LNCaP clone FGC (cell line): Measurements from ENCODE around the gene MALL.
"Not testable (repeated sequence)": the region's sequence is repeated elsewhere in the genome, so short reads cannot be mapped to it uniquely, and the experiment has no call there.

ENCODE experiments used
- DNase-seq: peaks from one replicate; pipeline ENCODE4 v3.0.0-alpha.2; 2011; ENCODE audit warnings: low read depth
- H3K4me3 ChIP-seq: 2 replicates; pipeline ENCODE4 v1.5.1; 2011; ENCODE audit warnings: mild to moderate bottlenecking, low read depth, low read length, control low read depth

MALL gene

DNA sequence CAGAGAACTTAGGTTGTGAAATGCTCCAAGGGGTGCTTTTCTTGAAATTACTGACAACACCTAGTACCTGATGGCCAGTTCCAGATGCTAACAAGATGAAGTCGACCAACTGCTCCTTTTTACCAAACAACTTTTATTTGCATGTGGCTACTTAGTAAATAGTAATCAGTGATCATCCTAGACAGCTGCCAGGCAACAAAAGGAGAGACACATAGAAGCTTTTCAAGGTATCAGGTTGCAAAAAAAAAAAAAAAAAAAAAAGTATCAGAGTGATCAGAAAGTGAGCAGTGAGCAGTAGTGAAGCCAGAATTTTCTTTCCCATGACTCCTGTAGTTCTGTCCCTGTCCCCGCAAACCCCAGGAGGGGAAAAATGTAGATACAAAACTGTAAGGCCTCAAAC lies 31.9 kb downstream of the MALL start:
- not testable (repeated sequence) for DNase-seq, H3K4me3 ChIP-seq

DNA sequence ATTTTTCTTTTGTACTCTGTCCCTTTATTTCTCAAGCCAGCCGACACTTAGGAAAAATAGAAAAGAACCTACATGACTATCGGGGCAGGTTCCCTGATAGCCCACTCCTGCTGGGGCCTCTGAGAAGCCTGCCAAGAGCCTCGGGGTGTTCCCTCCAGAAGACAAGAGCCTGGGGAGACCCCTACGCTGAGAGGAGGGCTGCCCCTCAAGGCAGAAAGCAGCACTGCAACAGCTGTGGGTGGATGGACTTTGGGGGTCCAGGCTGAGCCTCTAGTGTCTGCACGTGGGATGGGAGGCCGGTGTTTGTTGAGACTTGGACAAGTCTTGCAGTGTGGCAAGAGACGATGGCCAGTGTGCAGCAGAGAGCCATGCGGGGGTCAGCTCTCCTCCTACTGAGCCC lies 32.5 kb downstream of the MALL start:
- not testable (repeated sequence) for DNase-seq, H3K4me3 ChIP-seq

DNA sequence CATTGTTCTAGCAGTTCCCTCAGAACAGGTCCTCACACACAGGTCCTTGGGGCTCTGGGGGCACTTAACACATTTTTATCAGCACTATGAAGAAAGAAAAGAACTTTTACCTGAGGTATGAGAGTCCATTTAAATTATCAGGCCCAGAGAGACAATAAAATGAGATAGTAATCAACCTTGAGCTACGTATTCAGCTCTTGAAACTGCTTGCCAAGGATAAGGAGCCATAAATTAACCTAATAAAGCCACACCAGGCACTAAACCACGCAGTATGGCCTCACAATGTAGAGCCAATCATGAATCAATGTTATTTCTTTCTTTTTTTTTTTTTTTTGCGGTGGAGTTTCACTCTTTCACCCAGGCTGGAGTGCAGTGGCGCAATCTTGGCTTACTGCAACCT lies 37.5 kb downstream of the MALL start:
- not testable (repeated sequence) for DNase-seq, H3K4me3 ChIP-seq

DNA sequence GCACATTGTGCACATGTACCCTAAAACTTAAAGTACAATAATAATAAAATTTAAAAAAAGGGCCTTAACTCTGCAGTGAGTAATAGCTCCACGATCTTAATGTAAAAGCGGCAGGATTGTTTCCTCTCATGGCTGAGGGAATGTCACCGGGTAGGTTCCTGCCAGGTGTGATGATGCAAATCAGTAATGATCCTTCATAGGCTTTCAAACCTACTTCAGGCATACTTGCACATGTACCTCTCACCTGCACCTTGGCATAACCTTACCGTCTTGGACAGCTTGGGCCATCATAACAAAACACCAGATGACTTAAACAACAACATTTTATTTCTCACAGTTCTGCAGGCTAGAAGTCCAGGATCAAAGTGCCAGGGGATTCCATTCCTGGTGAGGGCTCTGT lies 39.7 kb downstream of the MALL start:
- not testable (repeated sequence) for H3K4me3 ChIP-seq, DNase-seq

DNA sequence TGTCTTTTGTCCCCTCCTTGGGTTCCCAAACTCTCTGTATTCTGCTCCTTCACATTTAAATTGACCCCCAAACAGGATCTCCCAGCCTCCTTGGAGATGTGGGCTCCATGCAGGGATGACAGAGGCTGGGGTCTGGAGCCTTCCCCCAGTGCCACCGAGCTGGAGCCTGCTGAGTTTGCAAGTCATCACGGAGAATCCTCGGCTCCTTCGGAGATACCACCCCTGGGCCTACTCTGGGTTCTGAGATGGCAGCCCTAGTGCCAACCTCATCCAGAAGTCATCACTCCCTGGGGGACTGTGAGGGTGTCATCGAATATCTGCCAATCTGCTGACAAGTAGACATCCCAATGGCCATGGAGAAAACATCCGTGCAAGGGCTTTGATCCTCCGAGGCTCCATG lies 45.8 kb downstream of the MALL start:
- not testable (repeated sequence) for H3K4me3 ChIP-seq

DNA sequence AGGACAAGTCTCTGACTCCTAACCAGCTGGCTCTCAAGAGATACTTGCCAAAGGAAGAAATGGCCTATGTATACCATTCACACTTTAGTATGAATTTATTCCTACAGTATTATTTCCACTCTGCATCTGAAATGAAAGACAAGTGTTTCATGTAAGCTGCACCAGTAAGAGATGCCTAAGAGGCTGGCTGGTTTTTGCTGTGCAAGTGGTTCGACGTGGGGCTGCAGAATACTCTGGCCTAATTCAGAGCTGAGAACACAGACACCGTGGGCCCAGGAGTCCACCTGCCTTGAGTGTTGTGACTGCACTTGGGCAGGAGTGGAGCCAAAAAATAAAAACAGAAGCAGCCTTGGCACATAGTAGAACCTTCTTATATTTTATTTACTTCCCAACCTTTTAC lies 47.5 kb downstream of the MALL start:
- DNase-seq, H3K4me3 ChIP-seq: not testable (repeated sequence)

More for the DNA sequence above, 45.8 kb downstream of the MALL start:
- not testable (repeated sequence) for DNase-seq

DNA sequence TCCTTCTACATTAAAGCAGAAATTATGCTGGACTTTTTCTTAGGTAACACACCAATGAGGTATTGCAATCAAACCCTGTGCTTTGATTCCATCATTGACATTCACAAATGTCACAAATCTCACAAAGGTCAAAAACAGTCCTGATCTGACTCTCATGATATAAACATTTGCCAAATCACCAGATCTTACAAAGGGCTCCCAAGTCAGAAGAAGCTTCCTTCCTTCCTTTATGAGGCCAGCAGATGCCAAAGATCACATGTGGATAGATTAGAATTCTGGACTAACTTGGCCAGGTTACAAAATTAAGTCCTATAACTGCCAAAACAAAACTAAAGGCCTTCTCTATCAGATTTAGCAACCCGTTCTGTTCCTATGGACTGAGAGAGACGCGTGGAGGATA lies 53.3 kb downstream of the MALL start:
- DNase-seq, H3K4me3 ChIP-seq: not testable (repeated sequence)

DNA sequence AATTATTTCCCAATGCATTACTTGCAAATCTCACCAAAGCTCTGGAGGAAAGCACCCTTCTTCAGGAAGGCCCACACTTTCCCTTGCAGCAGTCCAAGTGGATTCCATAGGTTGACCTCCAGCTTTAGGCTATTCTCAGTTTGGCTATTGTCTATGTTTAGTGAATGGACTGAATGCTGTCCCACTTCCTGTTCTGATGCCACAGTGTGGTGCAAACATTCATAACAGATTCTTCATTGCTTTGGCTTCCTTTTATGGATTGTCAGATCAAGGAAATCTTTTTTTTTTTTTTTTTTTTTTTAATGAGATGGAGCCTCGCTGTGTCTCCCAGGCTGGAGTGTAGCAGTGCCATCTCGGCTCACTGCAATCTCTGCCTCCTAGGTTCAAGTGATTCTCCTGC lies 55.1 kb downstream of the MALL start:
- DNase-seq, H3K4me3 ChIP-seq: not testable (repeated sequence)

DNA sequence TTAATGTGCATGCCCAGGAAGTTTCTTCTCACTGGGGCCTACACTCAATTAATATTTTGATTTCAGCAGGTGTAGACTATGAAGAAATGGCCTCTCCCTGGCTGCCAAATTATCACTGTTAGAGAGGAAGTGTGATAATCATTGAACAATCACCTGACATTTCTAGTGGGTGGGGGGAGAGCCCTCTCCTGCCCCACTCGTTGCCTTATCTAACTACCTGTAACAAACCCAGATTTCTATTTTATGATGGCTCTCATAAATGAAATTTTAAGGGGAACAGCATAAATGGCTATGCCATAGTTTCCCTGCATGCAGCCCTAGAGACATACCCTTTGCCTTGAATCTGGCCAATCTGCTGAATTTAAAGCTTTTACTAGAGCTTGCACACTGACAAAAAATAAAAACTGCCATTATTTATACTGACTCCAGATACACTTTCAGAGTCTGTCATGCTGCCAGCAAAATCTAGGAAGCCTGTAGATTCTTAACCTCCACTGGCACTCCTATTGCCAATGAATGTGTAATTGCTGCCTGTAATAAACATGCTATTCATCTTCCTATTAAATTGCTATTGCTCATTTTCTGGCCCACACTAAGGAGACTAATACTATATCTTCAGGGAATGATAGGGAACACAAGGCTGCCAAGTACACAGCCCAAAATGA lies 55.8 kb downstream of the MALL start:
- not testable (repeated sequence) for DNase-seq, H3K4me3 ChIP-seq

DNA sequence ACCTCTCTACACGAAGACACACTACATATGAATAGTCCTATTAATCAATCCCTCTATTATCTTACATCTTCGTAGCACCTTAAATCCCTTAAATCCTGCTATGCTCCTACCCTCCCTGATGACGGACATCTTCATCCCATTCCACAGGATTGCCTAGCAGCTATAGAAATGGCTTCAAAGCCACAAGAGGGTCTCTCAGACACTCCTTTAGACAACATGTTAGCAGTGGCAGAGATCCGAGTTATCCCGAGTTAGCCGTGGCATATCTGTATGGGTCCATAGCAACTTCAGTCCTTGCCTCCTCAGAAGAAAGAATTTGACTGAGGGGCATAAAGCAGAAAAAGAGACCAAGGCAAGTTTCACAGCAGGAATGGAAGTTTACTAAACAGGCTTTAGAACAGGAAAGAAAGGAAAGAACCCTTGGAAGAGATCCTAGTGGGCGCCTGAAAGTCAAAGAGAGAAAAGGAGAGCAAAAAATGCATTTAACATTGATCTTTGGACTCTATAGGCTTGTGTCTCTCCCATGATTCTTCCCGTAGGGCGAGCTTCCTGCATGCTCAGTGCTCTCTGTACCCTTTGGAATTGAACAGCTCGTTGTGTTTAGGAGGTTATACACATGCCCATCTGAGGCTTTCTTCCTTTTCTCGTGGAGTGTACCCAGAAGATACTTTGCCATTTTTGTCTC lies 56.5 kb downstream of the MALL start:
- not testable (repeated sequence) for H3K4me3 ChIP-seq, DNase-seq

DNA sequence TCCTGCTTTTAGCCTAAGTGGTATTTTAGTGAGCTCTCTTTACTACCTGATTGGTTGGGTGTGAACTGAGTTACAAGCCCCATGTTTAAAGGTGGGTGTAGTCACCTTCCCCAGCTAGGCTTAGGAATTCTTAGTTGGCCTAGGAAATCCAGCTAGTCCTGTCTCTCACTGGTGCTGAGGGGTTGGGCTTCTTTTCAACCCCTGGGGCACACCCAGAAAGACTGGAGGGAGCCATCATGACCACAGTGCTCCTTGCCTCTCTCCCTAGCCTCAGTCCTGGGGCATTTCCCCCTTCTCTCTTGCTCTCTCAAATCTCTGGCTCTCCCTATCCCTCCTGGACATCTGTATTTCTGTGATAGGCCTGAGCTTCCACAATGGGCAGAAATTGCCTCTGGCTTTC lies 57.6 kb downstream of the MALL start:
- DNase-seq, H3K4me3 ChIP-seq: not testable (repeated sequence)

DNA sequence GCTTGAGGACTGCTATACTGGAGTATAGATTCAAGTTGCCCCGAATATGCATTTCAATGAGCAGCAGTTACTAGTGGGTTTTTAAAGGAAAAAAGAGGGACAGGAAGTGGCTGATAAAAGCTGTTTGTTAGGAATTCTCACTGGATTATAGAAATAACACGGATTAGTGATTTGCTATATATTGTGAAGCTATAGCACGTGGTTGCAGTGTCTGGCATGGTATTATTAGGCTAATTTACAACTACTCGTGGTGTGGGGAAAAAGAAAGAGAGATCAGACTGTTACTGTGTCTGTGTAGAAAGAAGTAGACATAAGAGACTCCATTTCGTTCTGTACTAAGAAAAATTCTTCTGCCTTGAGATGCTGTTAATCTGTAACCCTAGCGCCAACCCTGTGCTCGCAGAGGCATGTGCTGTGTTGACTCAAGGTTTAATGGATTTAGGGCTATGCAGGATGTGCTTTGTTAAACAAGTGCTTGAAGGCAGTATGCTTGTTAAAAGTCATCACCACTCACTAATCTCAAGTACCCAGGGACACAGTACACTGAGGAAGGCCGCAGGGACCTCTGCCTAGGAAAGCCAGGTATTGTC lies 59.7 kb downstream of the MALL start:
- DNase-seq, H3K4me3 ChIP-seq: not testable (repeated sequence)

DNA sequence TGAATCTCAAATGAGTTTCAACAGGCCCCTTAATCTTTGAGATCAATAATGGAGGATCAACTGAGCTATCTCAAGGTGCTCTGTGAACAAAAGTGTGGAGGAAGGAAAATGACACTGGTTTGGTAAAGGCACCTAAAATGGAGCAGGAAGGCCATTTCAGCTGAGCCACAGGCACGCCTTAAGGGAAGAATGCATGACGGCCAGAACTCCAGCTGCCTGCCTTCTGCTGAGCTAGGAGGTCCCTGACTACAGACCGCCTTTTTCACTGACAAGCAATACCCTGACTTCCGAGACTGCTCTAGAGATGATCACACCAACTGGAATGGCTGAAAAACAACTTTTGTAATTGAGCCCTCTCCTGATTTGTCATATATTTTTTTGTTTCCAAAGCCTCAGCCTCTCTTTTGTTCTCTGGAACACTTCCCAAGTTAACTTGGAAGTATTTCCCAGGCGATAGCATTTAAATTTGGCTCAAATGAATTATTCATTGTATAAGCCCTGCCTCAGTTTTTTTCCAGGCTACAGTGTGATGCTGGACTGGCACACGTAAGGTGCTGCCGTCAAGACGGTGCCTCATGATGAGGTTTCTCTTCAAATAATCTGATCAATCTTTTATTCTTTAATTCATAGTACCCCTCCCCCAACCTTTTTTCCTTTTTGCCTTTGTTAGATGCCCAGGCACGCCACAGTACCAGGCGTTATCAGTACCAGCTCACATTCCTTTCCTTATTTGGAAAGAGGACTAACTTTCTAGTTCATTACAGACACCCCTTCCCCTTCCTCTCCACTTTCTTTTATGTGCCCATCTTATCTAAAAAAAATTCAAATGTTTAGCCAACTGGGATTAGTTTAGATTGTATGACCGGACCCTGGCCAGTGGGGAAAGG lies 60.9 kb downstream of the MALL start:
- not testable (repeated sequence) for H3K4me3 ChIP-seq, DNase-seq

DNA sequence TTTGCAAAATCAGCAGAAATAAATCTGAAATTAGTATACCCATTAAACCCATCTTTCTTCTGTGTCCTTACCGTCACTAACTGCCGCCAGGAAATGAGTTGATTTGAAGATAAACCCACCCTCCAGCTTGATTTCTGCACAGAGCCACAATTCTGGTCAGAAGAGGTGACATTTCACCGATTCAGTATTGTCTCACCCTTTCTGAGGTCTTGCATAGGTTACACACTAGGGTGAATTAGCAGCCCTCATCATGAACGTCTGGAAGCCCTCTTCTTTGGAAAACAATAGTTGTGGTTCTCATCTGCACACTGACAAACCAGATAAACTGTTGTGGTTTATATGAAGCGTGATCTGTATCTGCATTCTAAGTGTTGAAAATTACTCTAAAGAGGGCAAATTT lies 61.9 kb downstream of the MALL start:
- DNase-seq, H3K4me3 ChIP-seq: not testable (repeated sequence)

DNA sequence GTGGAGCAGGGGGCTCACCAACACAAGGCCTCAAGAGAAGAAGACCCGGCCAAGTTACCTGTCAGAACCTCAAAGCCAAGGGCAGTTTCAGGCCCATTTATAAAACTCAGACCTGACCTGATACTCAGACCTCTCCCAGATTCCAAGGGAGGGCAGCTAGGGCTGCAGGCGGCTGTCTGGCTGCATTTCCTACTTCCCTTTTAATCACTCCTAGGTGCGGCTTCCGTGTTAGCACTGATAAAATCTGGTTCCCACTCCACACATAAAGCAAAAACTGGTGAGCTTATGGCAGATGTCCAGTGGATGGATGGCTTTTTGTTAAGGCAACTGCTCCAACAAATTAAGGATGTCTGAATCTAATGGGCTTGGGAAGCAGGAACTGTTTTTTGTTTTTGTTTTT lies 63.5 kb downstream of the MALL start:
- H3K4me3 ChIP-seq, DNase-seq: not testable (repeated sequence)

DNA sequence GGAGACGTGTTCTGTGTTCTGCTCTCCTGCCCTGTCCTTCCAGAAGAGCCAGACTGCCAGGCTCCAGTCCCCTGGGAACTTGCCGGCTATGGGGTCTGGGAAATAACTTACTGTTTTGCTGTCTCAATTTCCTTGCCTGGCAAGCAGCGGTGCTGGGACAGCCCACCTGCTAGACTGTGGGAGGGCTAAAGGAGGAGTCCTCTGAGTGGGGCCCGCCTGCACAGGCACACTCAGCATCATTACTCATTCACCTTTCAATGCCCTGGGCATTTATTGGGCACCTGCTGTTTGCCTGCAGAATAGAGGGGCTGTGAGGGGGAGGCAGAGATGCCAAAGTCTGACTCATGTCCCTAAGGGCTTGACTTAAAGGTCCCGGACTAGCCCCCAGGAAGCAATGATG lies 65.4 kb downstream of the MALL start:
- not testable (repeated sequence) for DNase-seq, H3K4me3 ChIP-seq

DNA sequence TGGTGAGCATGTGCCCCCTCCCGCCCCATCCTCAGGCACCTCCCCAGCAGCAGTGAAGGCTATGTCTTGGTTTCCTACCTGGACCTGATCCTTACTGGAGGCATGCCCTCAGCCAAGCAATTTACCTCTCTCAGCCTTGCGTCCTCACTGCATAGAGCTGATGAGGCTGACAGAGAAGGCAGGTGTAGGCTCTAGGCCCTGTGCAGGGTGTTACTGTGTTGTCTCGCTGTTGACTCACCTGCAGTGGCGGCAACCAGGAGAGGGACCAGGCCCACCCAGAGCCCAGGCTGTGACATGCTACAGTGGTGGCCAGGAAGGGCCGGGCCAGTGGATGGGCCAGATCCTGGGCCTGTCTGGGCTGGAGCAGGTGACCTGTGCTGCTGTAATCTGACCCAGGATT lies 65.9 kb downstream of the MALL start:
- not testable (repeated sequence) for DNase-seq, H3K4me3 ChIP-seq

DNA sequence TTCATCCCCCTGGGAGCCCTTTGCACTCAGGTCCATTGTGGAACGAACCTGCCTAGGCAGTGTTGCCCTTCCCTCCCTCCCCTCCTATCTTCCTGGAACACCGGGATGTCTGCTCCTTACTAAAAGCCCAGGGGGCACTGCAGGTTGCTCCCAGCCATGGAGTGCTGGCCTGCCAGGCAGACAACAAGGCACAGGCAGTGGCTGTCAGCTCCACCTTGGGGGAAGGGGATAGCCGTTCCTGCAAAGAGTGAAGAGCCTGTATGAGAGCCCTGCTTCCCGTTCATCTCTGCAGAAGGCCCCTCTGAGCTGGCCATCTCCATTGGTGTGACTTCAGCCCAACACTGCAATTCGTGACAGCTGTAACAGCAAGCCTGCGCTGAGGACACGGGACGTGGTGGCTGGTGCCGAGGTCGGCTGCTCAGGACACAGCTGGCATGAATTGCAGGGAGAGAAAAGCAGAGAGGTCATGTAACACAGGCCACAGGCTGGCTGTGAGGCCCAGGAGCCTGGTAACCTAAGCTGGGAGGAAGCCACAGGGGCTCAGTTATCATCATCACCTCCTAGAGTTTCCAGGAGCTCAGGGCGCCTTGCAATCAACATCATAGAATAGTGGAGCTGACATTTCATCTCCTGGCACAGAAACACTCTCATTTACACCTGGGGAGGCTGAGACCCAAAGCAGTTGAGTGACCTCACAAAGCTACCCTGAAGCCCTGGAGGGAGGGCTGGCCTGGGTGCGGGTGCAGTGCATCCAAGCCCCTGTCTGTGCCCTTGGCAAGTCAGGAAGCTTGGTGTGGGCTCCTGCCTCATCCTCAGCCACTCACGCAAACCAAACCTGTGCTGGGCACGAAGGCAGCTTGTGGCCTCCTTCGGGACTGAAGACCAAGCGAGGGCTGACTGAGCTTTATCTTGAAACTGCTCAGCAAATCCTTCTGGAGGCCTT lies 67.1 kb downstream of the MALL start:
- DNase-seq, H3K4me3 ChIP-seq: not testable (repeated sequence)
